DND-41 (cell line): ENCODE results near the gene ACBD5.
"Not testable (repeated sequence)": the region's sequence is repeated elsewhere in the genome, so short reads cannot be mapped to it uniquely, and the experiment has no call there.

Source experiments
- EZH2 ChIP-seq: IDR thresholded peaks from 3 replicates; pipeline ENCODE4 v1.6.1; 2012; ENCODE audit warnings: borderline replicate concordance, low read depth, mild to moderate bottlenecking, moderate library complexity, low read length, inconsistent platforms; ENCODE audit not compliant: severe bottlenecking
- TF ChIP-seq, protein P1 (sequence below): IDR thresholded peaks from 2 replicates; pipeline ENCODE4 v1.5.1; 2012; ENCODE audit warnings: borderline replicate concordance, low read length, moderate library complexity, mild to moderate bottlenecking; ENCODE audit not compliant: poor library complexity, severe bottlenecking; ENCODE audit errors: extremely low read depth

DNA sequence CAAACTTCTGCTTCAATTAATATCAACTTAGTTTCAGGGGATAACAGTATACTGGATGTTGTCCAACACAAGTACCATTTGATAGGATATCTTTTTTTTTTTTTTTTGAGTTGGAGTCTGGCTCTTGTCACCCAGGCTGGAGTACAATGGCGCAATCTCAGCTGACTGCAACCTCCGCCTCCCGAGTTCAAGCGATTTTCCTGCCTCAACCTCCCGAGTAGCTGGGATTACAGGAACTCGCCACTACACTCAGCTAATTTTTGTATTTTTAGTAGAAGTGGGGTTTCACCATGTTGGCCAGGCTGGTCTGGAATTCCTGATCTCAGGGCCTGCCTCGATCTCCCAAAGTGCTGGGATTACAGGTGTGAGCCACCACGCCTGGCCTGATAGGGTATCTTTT lies 3.1 kb downstream of the ACBD5 start:
- TF ChIP-seq, protein P1, sequence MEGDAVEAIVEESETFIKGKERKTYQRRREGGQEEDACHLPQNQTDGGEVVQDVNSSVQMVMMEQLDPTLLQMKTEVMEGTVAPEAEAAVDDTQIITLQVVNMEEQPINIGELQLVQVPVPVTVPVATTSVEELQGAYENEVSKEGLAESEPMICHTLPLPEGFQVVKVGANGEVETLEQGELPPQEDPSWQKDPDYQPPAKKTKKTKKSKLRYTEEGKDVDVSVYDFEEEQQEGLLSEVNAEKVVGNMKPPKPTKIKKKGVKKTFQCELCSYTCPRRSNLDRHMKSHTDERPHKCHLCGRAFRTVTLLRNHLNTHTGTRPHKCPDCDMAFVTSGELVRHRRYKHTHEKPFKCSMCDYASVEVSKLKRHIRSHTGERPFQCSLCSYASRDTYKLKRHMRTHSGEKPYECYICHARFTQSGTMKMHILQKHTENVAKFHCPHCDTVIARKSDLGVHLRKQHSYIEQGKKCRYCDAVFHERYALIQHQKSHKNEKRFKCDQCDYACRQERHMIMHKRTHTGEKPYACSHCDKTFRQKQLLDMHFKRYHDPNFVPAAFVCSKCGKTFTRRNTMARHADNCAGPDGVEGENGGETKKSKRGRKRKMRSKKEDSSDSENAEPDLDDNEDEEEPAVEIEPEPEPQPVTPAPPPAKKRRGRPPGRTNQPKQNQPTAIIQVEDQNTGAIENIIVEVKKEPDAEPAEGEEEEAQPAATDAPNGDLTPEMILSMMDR, result not testable (repeated sequence)
- not testable (repeated sequence) for TF ChIP-seq EZH2
